T follicular helper cell (primary cell): ENCODE data around the gene CABLES1.
A peak's percentile ranks its signal among the peaks of the same experiment; 100 is the strongest.

Experiments used
- DNase-seq: peaks from one replicate; pipeline ENCODE4 v3.0.0-alpha.2; 2020; ENCODE audit warnings: low read depth

The CABLES1 gene

DNA sequence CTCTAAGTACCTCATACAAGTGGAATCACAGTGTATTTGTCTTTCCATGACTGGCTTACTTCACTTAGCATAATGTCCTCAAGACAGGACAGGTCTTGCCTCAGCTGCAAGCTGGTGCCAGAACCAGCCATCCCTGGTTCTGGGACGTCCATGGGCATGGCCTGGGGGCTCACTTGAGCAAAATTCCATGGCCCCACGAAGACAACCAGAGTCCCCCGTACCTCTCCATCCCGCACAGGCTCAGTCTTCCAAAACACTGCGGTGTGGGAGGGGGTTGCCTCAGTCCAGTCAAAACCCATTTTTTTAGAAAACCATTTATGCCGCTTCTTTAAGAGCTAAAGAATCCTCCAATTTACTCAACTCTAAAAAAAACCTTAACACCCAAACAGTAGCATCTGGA is 21.7 kb upstream of the CABLES1 start:
- no peak for DNase-seq

DNA sequence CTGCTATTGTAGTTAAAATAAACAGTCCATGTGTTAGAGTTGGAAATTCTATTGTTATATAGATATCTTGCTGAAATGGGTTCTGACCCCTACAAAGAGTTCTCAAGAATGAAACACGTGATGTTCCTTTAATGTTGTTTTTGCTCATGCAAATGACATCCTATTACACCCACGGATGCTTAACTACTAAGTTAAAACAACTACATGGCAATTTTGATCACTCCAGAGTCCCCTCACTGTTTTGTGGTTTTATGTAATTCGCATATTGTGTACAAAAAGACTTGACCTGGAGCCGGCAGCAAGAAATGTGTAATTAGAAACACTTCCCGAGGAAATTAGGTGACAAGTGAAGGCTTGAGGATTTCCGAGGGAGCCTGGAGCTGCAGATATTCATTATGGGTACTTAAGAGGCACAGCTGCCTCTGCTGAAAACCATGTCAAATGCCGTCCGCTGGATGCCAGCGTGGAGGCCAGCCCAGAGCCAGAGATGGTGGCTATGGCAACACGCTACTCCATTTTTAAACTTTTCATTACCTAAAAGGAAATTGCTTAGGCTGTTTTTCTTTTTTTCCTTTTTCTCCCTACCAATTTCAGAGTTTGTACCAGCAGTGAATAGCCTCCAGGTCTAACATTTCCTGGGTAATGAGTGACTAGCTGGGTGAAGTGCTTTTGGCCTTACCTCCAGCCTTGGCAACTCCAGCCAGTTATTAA is 21.0 kb upstream of the CABLES1 start:
- DNase-seq, result no peak

DNA sequence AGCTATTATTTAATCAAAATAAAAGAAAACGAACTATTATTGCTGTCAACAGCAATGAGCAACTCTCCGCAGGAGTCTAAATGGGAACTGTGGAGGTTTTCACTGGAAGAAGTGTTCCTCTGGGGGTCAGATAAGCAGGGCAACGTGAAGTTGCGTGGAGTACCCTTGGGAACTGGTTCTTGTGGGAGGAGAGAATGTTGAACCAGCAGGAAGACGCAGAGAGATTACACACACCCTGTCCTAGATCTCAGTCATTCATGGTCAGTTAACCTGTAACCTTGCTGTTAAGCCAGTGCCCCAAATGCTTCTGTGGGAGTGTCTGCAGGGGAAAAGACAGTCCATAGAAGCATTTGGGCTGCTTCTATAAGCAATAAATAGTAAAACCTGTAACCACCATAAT is 20.4 kb upstream of the CABLES1 start:
- no peak for DNase-seq

DNA sequence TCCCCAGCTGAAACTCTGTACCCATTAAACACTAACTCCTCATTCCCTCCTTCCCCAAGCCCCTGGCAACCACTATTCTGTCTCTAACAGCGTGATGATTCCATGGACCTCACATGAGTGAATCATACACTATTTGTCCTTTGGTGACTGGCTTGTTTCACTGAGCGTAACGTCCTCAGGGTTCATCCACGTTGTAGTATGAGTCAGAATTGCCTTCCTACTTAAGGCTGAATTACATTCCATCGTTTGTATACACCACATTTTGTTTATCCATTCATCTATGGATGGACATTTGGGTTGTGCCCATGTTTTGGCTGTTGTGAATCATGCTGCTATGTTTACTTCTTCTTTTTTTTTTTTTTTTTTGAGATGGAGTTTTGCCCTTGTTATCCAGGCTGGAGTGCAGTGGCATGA is 19.6 kb upstream of the CABLES1 start:
- no peak for DNase-seq

DNA sequence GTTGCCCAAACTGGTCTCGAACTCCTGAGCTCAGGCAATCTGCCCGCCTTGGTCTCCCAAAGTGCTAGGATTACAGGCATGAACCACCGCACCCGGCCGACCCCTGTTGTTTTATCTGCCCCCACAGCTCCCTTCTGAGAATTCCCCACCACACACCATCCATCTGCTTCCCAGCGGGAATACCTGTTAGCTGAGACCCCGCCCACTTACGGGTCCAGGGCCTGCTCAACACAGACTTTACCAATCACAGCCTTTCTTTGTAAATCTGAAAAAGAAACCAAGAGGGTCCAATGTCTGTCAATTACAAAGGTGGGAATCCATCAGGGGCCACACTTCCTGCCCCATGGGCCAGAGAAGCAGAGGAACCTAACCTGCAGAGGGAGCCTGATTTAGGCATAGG is 14.2 kb upstream of the CABLES1 start:
- no peak for DNase-seq

DNA sequence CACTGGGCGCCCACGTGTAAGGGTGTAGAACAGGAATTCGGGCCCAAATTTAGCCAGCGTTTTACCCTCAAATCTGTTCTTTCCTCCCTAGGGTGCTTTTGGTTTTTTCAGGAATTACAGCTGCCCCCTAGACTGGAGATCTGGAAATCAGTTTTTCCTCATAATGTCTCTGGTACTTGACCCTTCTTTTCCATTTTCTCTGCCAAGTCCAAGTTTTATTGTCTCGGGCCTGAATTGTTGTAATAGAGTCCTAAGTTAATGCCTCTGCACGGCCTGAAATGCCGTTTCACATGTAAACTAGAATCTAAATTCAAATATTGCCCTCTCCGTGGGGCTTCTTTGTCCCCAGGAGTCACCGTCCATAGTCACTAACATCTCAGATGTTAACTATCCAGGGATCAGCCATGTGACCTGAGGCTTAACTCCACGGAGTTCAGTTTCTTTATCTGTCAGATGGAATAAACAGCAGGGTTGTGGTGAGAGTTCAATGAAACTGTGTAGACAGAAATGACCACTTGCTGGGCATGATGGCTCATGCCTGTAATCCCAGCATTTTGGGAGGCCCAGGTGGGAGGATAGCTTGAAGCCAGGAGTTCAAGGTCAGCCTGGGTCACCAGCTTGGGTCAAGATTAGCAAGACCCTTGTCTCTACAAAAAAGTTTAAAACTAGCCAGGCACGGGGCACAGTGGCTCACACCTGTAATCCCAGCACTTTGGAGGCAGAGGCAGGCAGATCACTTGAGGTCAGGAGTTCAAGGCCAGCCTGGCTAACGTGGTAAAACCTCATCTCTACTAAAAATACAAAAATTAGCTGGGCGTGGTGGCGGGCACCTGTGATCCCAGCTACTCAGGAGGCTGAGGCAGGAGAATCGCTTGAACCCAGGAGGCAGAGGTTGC is 12.7 kb upstream of the CABLES1 start:
- no peak for DNase-seq

DNA sequence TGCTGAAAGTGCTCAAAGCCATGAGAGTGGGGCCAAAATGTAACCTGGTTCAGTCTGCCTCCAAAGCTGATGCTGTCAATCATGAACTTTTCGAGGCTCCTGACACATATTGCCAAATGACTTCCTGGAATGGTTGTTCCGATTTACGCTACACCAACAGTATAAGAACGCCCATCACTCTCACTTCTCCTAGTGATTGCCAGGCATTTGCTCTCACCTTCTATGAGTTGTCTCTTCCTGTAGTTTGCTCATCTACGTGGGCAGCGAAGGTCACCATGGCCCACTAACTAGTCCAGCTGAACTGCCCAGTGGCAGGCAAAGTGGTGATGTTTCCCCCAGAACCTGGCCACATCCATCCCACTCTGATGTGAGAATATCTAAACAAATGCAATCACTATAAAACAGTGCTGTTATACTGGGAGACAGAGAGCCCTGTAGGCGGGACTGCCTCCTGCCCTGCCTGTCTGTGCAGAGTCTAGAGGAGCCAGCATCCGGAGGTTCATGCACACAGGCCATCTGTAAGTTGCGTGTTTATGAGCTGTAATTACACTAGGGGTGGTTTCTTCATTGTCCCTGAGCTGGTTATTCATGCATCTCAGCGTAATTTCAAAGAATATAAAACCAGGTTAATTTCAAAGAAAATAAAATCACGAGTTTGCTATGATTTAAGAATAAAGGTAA is 8.8 kb upstream of the CABLES1 start:
- no peak for DNase-seq

DNA sequence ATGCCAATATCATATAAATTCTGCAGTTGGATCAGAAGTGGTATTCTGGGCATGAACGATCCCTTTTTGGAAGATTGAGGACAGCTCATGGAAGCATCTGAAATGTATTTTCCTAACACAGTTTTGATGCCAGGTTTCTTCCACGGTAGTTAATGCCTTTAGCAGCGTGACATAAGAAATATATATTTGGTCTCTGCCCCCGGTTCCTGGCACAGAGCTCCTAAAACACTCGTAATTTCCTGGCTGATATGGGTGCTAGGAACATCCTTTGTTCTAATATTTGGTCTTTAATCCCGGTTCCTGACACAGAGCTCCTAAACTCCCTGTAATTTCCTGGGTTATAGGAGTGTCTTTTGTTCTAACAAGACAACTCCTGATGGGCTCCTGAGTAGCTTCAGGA is 8.2 kb upstream of the CABLES1 start:
- no peak for DNase-seq

DNA sequence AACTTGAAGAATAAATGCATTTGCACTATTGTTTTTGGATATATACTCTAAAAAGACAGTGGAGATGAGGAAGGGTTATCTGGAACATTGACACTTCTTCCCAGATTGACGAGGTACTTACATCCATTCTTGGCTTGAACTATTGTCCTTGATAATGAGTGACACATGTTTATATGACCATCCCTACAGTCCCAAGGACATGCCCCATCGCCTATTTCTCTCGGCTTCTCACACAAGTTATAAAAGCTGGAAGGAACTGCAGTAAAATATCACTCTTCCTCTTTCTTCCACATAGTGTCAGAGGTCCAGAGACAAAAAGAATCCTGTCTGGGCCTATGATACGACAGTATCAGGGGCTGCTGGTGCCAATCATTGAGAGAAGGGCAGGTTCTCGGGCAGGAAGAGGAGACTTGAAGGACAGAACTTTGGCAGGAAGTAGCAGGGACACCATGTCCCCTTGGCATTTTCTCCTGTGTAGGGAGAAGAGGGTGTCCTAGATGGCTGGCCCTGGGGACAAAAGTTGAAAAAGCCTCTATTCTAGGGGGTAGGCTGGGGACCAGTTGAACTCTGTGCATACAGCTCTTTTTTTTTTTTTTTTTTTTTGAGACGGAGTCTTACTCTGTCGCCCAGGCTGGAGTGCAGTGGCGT is 5.8 kb upstream of the CABLES1 start:
- DNase-seq, result no peak

DNA sequence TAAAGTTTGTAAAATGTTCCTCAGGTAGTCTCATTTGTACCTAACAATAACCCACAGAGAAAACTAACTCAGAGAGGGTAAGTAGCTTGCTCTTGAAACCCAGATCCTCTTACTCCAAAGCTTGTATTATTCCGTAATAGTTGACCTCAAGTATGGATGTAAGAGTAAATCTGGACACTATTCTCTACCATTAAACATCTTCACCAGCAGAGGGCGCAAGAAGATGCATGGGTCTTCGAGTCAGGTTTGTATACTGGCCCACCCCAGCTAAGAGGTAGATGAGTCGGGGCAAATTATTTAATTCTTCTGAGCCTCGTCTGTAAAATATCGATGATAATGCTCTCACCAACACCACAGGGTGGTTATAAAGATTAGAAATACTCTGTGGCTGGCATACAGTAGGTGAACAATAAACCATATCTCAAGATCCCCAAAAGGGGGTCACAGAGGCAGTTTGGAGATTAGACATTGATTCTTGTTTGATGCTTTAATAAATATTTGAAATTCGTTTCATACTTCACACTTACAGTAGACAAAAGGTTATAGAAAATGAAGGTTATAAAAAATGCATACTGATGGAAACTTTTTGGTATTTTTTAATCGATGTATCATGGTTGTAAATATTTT is 3.5 kb upstream of the CABLES1 start:
- DNase-seq, result peak; percentile 51

DNA sequence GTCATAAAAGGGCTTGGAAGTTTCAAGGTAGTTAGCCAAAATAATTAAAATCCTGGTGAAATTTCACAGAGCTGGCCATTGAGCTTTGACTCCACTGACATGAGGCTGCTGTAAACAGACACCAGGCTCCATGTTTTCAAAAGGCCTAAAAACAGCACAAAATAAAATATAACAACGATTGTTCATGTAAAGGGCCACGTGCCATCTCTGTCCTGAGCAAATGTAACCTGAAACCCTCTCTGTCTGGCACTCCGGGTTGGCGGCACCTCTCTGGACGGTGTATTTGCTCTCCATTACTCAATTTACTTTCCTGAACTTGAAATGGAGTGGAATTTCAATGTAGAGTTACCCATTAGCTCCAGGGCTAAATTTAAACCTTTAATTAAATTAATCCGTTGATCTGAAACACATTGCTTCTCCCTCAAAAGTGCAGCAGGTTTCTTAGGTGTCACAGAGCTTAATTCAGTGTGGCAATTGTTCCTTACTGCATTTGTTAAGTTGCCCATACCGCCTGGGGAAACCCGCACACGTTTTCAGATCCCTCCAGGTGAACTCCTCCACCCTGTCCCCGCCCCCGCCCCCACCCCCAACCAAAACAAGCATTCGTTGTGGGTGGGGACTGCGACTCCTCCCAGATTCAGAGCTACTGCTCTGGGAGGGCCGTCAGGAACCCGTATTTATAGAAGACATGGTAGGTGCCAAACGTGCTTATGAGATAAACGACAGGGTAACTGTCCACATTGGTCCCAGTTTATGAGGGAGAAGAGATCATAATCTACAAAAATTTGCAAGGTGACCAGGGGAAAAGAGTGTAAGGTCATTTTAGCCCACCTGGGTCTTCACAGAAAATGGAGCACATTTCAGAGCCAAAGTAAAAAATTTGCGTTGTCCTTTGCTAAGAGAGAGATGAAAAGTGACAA is 1.2 kb upstream of the CABLES1 start:
- DNase-seq, result no peak

DNA sequence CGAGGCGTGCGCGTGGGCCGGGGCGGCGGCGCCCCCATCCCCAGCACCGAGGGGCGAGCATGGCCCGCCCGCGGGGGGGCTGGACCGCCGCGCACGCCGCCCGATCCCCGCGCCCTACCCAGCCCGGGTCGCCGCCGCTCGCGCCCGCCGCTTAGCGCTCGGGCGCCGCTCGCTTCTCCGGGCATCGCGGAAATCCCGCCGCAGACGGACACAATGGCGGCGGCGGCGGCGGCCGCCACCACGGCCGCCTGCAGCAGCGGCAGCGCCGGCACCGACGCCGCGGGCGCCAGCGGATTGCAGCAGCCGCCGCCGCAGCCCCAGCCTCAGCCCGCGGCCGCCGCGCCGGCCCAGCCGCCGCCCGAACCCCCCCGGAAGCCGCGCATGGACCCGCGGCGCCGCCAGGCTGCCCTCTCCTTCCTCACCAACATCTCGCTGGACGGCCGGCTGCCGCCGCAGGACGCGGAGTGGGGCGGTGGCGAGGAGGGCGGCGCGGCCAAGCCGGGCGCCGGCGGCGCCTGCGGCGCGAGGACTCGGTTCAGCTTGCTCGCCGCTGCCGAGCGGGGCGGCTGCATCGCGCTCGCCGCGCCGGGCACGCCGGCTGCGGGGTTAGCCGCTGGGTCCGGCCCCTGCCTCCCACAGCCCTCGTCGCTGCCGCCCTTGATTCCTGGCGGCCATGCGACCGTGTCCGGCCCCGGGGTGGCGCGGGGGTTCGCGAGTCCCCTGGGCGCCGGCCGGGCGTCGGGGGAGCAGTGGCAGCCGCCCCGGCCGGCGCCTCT is 453 bp downstream of the CABLES1 start:
- no peak for DNase-seq

DNA sequence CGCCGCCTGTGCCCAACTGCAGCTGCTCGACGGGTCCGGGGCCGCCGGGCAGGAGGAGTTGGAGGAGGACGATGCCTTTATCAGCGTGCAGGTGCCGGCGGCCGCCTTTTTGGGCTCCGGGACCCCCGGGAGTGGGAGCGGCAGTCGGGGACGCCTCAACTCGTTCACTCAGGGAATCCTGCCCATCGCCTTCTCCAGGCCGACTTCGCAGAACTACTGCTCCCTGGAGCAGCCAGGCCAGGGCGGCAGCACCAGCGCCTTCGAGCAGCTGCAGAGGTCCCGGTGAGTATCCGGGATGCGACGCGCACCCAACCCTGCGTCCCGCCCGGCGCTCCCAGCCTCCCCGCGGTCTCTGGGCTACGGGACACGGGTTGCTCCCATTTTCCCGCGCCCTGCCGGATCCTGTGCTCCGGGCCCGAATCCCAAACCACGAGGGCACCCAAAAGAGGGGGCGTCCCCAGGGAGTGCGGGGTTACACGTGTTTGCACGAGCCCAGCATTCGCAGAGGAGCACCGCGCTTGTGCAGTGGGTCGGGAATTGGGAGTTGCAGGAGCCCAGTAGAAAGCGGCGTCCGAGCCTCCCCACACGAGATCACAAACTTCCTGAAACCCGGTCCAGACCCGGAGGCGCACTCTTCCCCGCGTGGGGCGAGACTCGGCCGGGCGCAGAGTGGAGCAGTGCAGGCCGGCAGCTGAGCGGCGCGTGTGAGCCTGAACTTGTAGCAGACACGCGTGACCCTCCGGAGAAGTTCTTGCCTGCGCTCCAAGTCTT is 1.2 kb downstream of the CABLES1 start:
- DNase-seq, result no peak

DNA sequence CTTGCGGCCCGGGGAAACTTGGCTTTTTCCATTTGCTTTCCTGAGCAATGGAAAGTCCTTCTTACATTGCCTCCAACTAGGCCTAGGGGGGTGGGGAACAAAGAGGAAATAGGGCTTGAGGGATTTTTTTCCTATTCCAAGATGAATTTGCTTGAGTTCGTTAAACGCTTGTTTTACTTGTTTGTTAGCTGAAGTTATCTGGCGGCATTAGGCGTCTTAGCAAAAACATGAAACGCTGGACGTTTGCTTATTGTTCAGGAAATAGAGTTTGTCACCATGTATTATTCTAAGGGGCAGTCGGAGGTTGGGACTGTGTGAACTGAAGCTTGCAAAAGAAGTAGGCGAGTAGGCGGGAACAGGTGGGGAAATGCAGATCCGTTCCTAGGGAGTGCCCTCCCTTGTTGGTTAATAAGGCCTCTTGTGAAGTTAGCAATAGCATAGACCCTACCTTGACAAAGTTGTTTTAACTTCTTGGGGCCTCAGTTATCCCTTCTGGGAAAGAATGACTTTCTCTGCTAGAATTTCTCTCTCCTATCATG is 1.9 kb downstream of the CABLES1 start:
- DNase-seq, result no peak

DNA sequence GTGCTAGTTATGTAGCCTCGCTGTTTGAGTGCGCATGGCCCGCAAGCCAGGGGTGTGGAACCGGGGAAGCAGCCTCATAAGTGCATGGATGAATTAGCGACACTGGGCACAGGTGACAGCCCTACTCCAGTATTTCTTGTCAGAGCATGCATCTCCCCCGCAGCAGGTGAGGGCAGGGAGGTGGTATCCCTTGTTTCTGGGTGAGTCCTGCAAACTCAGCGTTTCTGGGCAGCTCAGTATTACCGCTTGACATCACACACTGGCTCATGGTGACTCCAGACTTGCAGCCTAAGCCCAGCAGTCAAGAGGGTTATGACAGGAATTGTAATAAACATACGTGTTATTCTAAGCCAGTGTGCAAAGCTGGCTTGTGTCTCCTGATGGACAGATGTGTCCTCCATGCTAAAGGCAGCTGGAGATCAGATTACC is 2.5 kb downstream of the CABLES1 start:
- DNase-seq, result no peak

DNA sequence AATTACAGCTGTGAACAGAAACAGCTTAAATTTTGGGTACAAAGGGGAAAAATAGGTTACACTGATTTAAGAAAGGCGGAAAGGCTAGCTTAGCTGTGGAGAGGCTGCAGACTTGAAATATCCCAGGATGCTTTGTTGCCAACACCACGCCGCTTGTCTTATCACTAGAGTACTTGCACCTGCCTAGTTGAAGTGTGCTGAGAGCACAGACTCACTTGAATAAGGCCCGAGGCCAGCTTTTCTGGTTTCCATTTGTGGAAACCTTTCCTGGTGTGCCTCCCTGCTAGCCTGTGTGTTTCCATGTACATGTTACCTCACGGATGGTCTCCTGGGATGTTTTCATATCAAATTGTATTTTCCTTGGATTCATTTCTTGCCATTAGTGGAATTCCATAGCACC is 3.2 kb downstream of the CABLES1 start:
- DNase-seq, result no peak

DNA sequence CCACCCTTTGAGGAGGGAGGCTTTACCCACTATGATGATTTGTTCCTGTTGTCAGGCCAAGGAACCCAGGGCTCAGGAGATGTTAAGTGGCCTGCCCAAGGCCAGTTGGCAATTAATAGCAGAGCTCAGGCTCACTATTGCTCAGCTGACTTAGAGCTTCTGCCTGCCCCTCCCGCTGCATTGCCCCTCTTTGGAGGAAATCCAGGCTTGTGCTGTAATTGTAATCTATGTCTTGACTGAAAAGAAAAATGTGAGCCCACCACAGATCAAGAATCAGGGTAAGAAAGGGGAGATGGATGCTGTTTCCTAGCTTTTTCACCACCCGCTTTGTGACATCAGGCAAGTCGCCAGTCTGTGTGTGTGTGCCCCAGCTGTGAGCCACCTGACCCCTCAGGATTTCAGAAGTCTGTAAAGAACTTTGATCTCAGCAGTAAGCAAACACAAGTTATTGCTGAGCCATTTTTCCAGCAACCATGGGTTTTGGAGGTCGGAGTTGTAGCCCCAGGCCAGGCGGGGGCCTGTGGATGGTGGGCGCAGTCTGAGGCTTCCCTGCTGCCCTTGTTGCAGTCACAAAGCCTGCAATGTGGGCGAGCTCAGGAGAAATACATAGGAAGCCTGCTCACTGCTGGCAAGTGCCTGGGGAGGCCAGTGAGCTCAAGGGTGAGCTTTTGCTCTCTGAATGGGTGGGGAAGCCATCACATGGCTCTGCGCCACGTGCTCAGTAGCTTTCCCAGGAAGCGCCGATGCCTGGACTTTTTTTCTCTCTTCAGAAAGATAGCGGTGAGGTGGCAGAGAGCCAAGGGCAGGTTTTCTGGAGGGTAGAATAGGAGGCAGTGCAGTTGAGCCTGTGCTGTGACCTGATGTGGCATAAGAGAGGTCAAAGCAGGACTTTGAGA is 6.1 kb downstream of the CABLES1 start:
- no peak for DNase-seq
